ENCODE data around the gene ATPAF2.

GRCh38 chr17:18015593-18015992 lies 23.4 kb downstream of the ATPAF2 start:
- no peak for TF ChIP-seq CTCF (conservative IDR thresholded peaks at IDR 0.05 in 1 of 2, IDR thresholded peaks at IDR 0.05 in 1 of 2; ENCODE audit: extremely low read depth in 1 of 2, insufficient read depth in 1 of 2, low read depth in 1 of 2, low read length in 2 of 2)
- no peak for TF ChIP-seq EZH2 (IDR thresholded peaks at IDR 0.05; ENCODE audit: borderline replicate concordance, low read length)
